ENCODE results near the gene NEU1.

Gene NEU1

DNA sequence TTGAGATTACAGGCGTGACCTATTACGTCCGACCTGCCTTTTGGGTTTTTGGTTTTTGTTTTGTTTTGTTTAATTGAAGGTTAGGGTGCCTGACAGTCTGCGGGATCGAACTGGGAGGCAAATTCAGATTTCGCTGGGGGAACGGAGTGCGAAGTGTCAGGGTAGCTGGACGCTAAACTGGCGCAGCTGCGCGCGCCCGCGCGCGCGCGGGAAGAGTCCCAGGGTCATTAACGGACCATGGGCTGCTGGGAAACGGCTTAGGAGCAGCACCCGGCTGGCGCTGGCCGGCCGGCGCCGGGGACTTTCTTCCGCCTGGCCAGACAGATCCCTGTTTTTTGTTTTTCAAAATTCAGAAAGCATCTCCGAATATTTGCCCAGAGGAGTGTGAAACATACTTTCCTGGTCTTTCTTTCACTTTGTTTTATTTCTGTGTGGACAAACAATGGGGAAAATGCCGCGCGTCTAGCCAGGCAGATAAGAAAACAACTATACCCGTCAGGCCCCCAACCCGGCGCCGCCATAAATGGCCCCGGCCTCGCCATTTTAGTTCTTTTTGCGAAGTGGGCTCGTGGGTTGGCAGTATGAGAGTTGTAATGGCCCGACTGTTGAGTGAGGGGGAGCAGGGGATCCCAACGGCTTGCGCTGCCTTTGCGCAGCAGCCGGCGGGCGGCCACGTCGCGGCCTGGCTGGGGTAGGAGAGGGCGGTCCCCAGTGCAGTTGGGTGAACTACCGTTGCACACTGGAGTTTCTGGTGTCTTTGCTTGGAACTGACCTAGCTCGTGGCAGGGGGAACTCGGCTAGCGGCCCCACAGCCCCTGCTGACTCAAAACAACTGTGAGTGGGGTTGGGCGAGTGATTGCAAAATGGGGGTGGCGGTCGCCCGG lies 28.0 kb downstream of the NEU1 start:
- DNase-seq (ENCODE audit: low read depth) = peak; percentile 51
- TF ChIP-seq, protein P1, sequence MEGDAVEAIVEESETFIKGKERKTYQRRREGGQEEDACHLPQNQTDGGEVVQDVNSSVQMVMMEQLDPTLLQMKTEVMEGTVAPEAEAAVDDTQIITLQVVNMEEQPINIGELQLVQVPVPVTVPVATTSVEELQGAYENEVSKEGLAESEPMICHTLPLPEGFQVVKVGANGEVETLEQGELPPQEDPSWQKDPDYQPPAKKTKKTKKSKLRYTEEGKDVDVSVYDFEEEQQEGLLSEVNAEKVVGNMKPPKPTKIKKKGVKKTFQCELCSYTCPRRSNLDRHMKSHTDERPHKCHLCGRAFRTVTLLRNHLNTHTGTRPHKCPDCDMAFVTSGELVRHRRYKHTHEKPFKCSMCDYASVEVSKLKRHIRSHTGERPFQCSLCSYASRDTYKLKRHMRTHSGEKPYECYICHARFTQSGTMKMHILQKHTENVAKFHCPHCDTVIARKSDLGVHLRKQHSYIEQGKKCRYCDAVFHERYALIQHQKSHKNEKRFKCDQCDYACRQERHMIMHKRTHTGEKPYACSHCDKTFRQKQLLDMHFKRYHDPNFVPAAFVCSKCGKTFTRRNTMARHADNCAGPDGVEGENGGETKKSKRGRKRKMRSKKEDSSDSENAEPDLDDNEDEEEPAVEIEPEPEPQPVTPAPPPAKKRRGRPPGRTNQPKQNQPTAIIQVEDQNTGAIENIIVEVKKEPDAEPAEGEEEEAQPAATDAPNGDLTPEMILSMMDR (IDR thresholded peaks at IDR 0.05; ENCODE audit: low read depth, low read length, missing control alignments) = no peak
- in situ Hi-C loops (cut with HindIII; ENCODE audit: low sequenced_read_pairs) = no loop called here
- peak overlapping the region; percentile 78 for H3K4me3 ChIP-seq (ENCODE audit: low read depth, low read length)

DNA sequence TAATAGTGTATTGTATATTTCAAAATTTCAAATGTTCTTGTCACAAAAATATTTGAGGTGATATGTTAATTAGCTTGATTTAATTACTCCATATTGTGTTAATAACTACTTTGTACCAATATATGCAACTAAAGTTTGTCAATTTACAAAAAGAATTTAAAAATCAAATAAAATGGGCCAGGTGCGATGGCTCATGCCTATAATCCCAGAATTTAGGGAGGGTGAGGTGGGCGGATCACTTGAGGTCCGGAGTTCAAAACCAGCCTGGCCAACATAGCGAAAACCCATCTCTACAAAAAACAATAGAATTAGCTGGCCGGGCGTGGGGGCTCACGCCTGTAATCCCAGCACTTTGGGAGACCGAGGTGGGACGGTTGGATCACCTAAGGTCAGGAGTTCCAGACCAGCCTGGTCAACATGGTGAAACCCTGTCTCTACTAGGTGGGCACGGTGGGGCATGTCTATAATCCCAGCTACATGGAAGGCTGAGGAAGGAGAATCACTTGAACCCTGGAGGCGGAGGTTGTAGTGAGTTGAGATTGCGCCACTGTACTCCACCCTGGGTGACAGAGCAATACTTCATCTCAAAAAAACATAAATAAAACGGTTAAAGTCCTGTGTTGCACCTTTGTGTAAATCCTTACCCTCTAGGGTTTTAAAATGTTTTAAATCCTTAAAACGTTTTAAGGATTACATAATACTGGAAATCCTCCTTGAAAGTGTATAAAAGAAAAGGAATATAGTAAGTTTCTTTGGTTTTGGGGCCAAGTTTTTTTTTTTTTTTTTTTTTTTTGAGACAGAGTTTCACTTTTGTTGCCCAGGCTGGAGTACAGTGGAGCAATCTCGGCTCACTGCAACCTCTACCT lies 31.0 kb downstream of the NEU1 start:
- no peak for DNase-seq (ENCODE audit: low read depth)
- peak overlapping the region; percentile 56 for H3K4me3 ChIP-seq (ENCODE audit: low read depth, low read length)
- in situ Hi-C loops (cut with HindIII; ENCODE audit: low sequenced_read_pairs) = no loop called here
- TF ChIP-seq, protein P1 (IDR thresholded peaks at IDR 0.05; ENCODE audit: low read depth, low read length, missing control alignments) = no peak

DNA sequence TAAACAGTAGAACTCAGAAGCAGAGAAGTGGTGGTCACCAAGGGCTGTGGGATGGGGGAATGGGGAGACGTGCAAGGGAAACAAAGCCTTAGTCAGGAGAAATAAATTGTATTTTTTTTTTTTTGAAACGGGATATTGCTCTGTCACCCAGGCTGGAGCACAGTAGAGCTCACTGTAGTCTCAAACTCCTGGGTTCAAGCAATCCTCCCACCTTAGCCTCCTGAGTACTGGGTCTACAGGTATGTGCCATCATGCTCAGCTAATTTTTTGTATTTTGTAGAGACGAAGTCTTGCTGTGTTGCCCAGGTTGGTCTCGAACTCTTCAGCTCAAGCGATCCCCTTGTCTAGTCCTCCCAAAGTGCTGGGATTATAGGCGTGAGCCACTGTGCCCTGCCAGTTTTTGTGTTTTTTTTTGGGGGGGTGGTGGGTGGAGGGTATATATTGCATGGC lies 31.7 kb downstream of the NEU1 start:
- TF ChIP-seq, protein P1 (IDR thresholded peaks at IDR 0.05; ENCODE audit: low read depth, low read length, missing control alignments) = no peak
- in situ Hi-C loops (cut with HindIII; ENCODE audit: low sequenced_read_pairs) = no loop called here

DNA sequence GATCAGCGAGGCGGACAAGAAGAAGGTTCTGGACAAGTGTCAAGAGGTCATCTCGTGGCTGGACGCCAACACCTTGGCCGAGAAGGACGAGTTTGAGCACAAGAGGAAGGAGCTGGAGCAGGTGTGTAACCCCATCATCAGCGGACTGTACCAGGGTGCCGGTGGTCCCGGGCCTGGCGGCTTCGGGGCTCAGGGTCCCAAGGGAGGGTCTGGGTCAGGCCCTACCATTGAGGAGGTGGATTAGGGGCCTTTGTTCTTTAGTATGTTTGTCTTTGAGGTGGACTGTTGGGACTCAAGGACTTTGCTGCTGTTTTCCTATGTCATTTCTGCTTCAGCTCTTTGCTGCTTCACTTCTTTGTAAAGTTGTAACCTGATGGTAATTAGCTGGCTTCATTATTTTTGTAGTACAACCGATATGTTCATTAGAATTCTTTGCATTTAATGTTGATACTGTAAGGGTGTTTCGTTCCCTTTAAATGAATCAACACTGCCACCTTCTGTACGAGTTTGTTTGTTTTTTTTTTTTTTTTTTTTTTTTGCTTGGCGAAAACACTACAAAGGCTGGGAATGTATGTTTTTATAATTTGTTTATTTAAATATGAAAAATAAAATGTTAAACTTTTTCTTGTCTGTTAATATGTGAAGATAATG lies 32.9 kb downstream of the NEU1 start:
- in situ Hi-C loops (cut with HindIII; ENCODE audit: low sequenced_read_pairs) = no loop called here
- no peak for DNase-seq (ENCODE audit: low read depth)
- TF ChIP-seq, protein P1 (IDR thresholded peaks at IDR 0.05; ENCODE audit: low read depth, low read length, missing control alignments) = no peak
- peak overlapping the region; percentile 56 for H3K4me3 ChIP-seq (ENCODE audit: low read depth, low read length)

More for the DNA sequence above, 31.7 kb downstream of the NEU1 start:
- peak overlapping the region; percentile 56 for H3K4me3 ChIP-seq (ENCODE audit: low read depth, low read length)
- DNase-seq (ENCODE audit: low read depth) = no peak

DNA sequence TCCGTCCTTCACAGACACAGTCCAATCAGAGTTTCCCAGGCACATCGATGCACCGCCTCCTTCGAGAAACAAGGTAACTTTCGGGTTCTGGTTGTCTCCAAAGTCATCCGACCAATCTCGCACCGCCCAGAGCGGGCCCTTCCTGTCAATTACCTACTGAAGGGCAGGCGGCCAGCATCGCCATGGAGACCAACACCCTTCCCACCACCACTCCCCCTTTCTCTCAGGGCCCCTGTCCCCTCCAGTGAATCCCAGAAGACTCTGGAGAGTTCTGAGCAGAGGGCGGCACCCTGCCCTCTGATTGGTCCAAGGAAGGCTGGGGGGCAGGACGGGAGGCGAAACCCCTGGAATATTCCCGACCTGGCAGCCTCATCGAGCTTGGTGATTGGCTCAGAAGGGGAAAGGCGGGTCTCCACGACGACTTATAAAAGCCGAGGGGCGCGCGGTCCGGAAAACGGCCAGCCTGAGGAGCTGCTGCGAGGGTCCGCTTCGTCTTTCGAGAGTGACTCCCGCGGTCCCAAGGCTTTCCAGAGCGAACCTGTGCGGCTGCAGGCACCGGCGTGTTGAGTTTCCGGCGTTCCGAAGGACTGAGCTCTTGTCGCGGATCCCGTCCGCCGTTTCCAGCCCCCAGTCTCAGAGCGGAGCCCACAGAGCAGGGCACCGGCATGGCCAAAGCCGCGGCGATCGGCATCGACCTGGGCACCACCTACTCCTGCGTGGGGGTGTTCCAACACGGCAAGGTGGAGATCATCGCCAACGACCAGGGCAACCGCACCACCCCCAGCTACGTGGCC lies 35.1 kb downstream of the NEU1 start, which contains the start of gene HSPA1B:
HSPA1B (plus strand) TSS at position 453 of the 794 bp plus-strand sequence; CDS start at position 666, 213 bp downstream.
- peak; percentile 100 for DNase-seq (ENCODE audit: low read depth)
- in situ Hi-C loops (cut with HindIII; ENCODE audit: low sequenced_read_pairs) = no loop called here
- H3K4me3 ChIP-seq (ENCODE audit: low read depth, low read length) = peak within 1 kb of the TSS; percentile 65
- TF ChIP-seq, protein P1 (IDR thresholded peaks at IDR 0.05; ENCODE audit: low read depth, low read length, missing control alignments) = no peak

Data from astrocyte of the cerebellum (primary cell).